Duodenal mucosa (tissue), 2 donors: ENCODE measurements around the gene SMKR1.

ENCODE experiments used
- H3K27ac ChIP-seq: one replicate; pipeline ENCODE4 v1.7.0; 2013; ENCODE audit warnings: low read depth, low read length
- H3K27me3 ChIP-seq, 2 donors: one replicate each; pipeline ENCODE4 v1.7.0; 2013; ENCODE audit warnings: low read length in 2 of 2, control low read depth in 1 of 2; ENCODE audit not compliant: insufficient read depth in 2 of 2, control insufficient read depth in 1 of 2
- H3K36me3 ChIP-seq, 2 donors: one replicate each; pipeline ENCODE4 v1.7.0; 2013; ENCODE audit warnings: low read length in 2 of 2, control low read depth in 1 of 2; ENCODE audit not compliant: insufficient read depth in 2 of 2, control insufficient read depth in 1 of 2
- H3K4me1 ChIP-seq, 2 donors: one replicate each; pipeline ENCODE4 v1.7.0; 2013; ENCODE audit warnings: low read length in 2 of 2, control low read depth in 1 of 2; ENCODE audit not compliant: insufficient read depth in 2 of 2, control insufficient read depth in 1 of 2
- H3K4me3 ChIP-seq, 2 donors: one replicate each; pipeline ENCODE4 v1.7.0; 2013; ENCODE audit warnings: low read length in 2 of 2, low read depth in 1 of 2
- H3K9ac ChIP-seq, 2 donors: one replicate each; pipeline ENCODE4 v1.7.0; 2013; ENCODE audit warnings: low read length in 2 of 2, low read depth in 1 of 2
- H3K9me3 ChIP-seq, 2 donors: one replicate each; pipeline ENCODE4 v1.7.0; 2013; ENCODE audit warnings: low read length in 2 of 2, control low read depth in 1 of 2; ENCODE audit not compliant: control insufficient read depth in 1 of 2

Gene SMKR1

GRCh38 chr7:129538790-129539189 is 36.5 kb downstream of the SMKR1 start:
- Histone ChIP-seq H3K9ac (no peak overlapping the region), H3K9me3 (no peaks in the 10 kb centered on the region), H3K36me3 (no peaks in the 10 kb centered on the region), H3K27ac (no peak overlapping the region), H3K27me3 (no peaks in the 10 kb centered on the region), H3K4me1 (no peaks in the 10 kb centered on the region), H3K4me3 (no peak overlapping the region)

DNA sequence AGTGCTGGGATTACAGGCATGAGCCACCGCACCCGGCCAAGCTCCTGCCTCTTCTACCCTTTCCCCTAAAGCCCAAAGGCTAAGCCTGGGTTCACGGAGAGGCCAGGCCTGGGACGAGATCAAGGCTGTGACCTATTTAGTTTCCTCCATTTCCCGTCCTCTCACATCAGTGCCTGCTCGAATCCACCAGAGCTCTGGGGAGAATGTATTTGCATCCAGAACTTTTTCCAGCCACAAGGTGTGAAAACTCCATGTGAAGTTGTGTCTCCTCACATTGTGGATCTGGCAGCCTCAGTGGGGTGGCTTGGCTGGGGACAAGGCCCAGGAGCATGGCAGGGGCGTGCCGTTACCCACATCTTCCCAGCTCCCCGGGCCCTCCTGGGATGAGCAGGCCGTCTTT is 38.0 kb downstream of the SMKR1 start:
- Histone ChIP-seq H3K36me3 (no peaks in the 10 kb centered on the region), H3K9ac (no peak overlapping the region), H3K4me1 (no peaks in the 10 kb centered on the region), H3K27me3 (no peaks in the 10 kb centered on the region), H3K9me3 (no peaks in the 10 kb centered on the region), H3K4me3 (no peak overlapping the region), H3K27ac (no peak overlapping the region)

DNA sequence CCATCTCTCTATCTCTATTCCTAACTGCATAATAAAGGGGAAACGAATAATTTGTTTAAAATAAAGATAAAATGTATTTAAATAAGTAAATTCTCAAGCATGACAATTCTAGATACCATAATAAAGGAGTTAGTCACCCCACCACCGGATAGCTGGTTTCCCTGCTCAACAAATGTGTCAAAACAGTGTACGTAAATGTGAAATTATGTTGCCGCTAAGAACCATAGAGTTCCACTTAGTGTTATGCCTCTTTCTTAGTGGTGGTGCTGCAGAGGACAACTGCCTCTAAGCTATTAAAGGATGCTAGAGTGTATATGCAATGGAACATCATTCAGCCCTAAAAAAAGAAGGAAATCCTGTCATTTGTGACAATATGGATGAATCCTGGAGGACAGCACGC is 42.4 kb downstream of the SMKR1 start:
- no peak overlapping the region for H3K27ac ChIP-seq
- H3K36me3 ChIP-seq, result no peaks in the 10 kb centered on the region

GRCh38 chr7:129550693-129551360 is 48.5 kb downstream of the SMKR1 start:
- Histone ChIP-seq H3K9me3 (no peaks in the 10 kb centered on the region), H3K27ac (no peak overlapping the region), H3K9ac (no peak overlapping the region), H3K4me3 (no peak overlapping the region), H3K27me3 (no peaks in the 10 kb centered on the region), H3K36me3 (no peaks in the 10 kb centered on the region), H3K4me1 (no peaks in the 10 kb centered on the region)

More for the DNA sequence above, 42.4 kb downstream of the SMKR1 start:
- no peaks in the 10 kb centered on the region for H3K27me3 ChIP-seq
- no peak overlapping the region for H3K9ac ChIP-seq
- H3K4me3 ChIP-seq, result no peak overlapping the region
- H3K4me1 ChIP-seq, result no peaks in the 10 kb centered on the region
- H3K9me3 ChIP-seq, result no peaks in the 10 kb centered on the region

DNA sequence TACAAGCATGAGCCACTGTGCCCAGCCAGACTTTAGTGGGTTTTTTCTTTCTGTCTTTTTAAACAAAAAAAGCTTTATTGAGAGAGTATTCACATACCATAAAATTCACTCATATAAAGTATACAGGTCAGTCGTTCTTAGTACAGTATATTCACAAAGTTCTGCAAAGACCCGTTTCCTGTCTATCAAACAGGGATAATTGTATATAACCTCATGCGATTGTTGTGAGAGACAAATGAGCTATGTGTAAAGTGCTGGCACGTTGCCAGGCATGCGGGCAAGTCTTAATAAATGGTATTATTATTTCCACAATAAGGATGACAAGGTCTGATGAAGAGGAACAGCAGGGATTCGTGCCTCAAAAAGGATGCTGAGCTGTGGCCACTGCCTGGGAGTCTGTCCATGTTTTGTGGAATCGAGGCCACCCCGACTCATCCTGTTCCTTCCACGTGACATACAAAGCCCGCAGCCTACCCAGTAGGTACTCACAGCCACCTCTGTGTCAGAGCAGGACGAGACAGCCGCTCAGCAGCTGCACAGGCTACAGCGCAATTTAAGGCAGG is 51.6 kb downstream of the SMKR1 start:
- no peaks in the 10 kb centered on the region for H3K36me3 ChIP-seq
- H3K4me1 ChIP-seq, result no peaks in the 10 kb centered on the region
- H3K27ac ChIP-seq, result no peak overlapping the region
- H3K9me3 ChIP-seq, result no peaks in the 10 kb centered on the region
- H3K4me3 ChIP-seq, result no peak overlapping the region
- H3K9ac ChIP-seq, result no peak overlapping the region
- H3K27me3 ChIP-seq, result no peaks in the 10 kb centered on the region

DNA sequence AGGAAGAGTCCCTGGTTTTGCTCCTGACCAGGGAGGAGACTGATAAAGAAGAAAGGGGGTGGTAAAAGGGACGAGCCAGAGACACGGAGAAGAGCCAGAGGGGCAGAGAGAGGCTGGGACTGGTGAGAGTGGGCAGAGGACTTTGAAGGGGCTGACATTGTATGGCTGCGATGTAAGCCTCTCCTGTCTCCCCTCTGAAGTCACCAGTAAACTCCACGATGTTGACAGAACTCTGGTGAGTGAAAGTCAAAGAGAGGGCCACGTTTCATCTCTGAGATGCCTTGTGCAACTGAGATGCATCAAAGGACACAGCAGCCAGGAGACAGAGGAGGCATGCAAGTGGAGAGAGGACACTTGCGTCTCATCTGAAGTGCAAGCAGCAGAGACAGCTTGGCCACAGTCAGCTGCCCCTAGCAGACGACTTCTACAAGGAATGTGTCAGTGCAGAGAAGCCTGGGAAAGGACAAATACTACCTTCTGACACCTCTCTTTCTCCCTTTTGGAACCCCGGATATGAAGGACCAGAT is 54.3 kb downstream of the SMKR1 start:
- Histone ChIP-seq H3K36me3 (no peaks in the 10 kb centered on the region), H3K27ac (no peak overlapping the region), H3K9ac (no peak overlapping the region), H3K27me3 (no peaks in the 10 kb centered on the region), H3K9me3 (no peaks in the 10 kb centered on the region), H3K4me1 (no peaks in the 10 kb centered on the region), H3K4me3 (no peak overlapping the region)

GRCh38 chr7:129557686-129558481 is 55.6 kb downstream of the SMKR1 start:
- Histone ChIP-seq H3K27ac (no peak overlapping the region), H3K4me3 (no peak overlapping the region)

GRCh38 chr7:129559564-129559963 is 57.2 kb downstream of the SMKR1 start:
- H3K4me3 ChIP-seq, result no peak overlapping the region
- no peaks in the 10 kb centered on the region for H3K9me3 ChIP-seq
- H3K27ac ChIP-seq, result no peak overlapping the region
- no peaks in the 10 kb centered on the region for H3K27me3 ChIP-seq
- H3K9ac ChIP-seq, result no peak overlapping the region
- no peaks in the 10 kb centered on the region for H3K36me3 ChIP-seq
- H3K4me1 ChIP-seq, result no peaks in the 10 kb centered on the region

More at GRCh38 chr7:129557686-129558481, 55.6 kb downstream of the SMKR1 start:
- no peaks in the 10 kb centered on the region for H3K27me3 ChIP-seq
- H3K9me3 ChIP-seq, result no peaks in the 10 kb centered on the region
- H3K9ac ChIP-seq, result no peak overlapping the region
- H3K4me1 ChIP-seq, result no peaks in the 10 kb centered on the region
- no peaks in the 10 kb centered on the region for H3K36me3 ChIP-seq

GRCh38 chr7:129560831-129561230 is 58.5 kb downstream of the SMKR1 start:
- no peaks in the 10 kb centered on the region for H3K36me3 ChIP-seq
- no peaks in the 10 kb centered on the region for H3K9me3 ChIP-seq
- no peak overlapping the region for H3K27ac ChIP-seq
- H3K4me1 ChIP-seq, result no peaks in the 10 kb centered on the region
- H3K27me3 ChIP-seq, result no peaks in the 10 kb centered on the region
- no peak overlapping the region for H3K9ac ChIP-seq
- H3K4me3 ChIP-seq, result no peak overlapping the region

GRCh38 chr7:129561677-129562359 is 59.5 kb downstream of the SMKR1 start:
- Histone ChIP-seq H3K9me3 (no peaks in the 10 kb centered on the region), H3K4me1 (no peaks in the 10 kb centered on the region), H3K4me3 (no peak overlapping the region), H3K27ac (no peak overlapping the region), H3K27me3 (no peaks in the 10 kb centered on the region), H3K36me3 (no peaks in the 10 kb centered on the region), H3K9ac (no peak overlapping the region)
